Measurements from ENCODE around the gene HLA-DQB1.

The HLA-DQB1 gene

GRCh38 chr6:32623693-32624092 is 42.8 kb downstream of the HLA-DQB1 start:
- no peak for DNase-seq

GRCh38 chr6:32622545-32623401 is 43.7 kb downstream of the HLA-DQB1 start:
- peak; percentile 32 for DNase-seq

- no peak for DNase-seq
These were observed 45.1 kb downstream of the HLA-DQB1 start for GRCh38 chr6:32621372-32621771.

- DNase-seq = no peak
These were observed 48.7 kb downstream of the HLA-DQB1 start for GRCh38 chr6:32617751-32618150.

GRCh38 chr6:32615885-32616532 is 50.4 kb downstream of the HLA-DQB1 start:
- DNase-seq = no peak

DNA sequence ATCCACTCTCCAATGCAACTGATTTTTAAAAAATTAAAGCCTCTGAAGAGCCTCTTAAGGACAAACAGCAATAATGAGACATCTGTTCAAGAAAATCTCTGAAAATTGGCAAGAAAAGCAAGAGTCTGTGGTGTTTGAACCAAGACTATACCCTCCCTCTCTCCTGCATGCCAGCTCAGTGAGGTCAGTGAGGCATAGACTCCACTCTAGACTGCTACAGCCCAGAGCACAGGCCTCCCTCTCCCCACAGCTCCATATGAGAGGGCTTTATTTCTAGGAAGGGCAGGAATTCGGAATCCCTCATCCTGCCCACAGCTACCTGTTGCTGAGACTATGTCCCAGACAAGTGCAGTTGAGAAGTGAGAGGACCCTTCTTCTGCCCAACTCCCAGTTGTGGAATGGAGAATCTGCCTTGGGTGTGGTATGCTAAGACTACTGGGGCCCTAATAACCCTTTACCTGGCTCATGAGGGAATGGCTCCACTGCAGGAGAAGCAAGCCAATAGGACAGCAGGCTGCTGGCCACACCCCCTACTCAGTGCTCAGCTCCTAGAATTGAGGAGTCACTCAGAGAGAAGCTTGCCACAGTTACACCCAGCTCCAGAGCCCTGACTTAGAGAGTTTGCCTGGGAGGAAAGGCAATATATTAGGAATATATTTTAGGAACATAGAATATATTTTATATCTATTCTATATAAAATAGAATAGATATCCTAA is 51.9 kb downstream of the HLA-DQB1 start:
- no peak for DNase-seq

GRCh38 chr6:32613475-32613874 is 53.0 kb downstream of the HLA-DQB1 start:
- DNase-seq = no peak

GRCh38 chr6:32610682-32611296 is 55.7 kb downstream of the HLA-DQB1 start:
- no peak for DNase-seq

- peak; percentile 15 for DNase-seq
These were observed 56.5 kb downstream of the HLA-DQB1 start for GRCh38 chr6:32609731-32610640.

Measured in activated CD4-positive, alpha-beta T cell treated with anti-CD3 and anti-CD28 coated beads, Interleukin-2, amount 50 U/mL, for 1 hour (primary cell).